IgD-negative memory B cell (primary cell): Measurements from ENCODE around the gene PCK2. TPM values are rescaled to one million over a fixed set of nuclear protein-coding genes. Genes with fewer than 3 reads are reported as not detected.
A peak's percentile ranks its signal among the peaks of the same experiment; 100 is the strongest.

Experiments used
- H3K27ac Mint-ChIP-seq, 3 donors: one replicate each; pipeline ENCODE4 v1.8.0; 2020 to 2022; ENCODE audit warnings: mild to moderate bottlenecking in 3 of 3, mixed read lengths in 3 of 3, moderate library complexity in 1 of 3
- H3K27me3 Mint-ChIP-seq: one replicate; pipeline ENCODE4 v1.8.0; 2021; ENCODE audit warnings: mixed read lengths
- H3K36me3 Mint-ChIP-seq: one replicate; pipeline ENCODE4 v1.8.0; 2020; ENCODE audit warnings: mild to moderate bottlenecking, mixed read lengths
- H3K4me1 Mint-ChIP-seq, 3 donors: one replicate each; pipeline ENCODE4 v1.8.0; 2020 to 2022; ENCODE audit warnings: mixed read lengths in 3 of 3, mild to moderate bottlenecking in 1 of 3
- H3K4me3 Mint-ChIP-seq, 4 donors: one replicate each; pipeline ENCODE4 v1.8.0; 2020 to 2022; ENCODE audit warnings: mild to moderate bottlenecking in 4 of 4, mixed read lengths in 4 of 4, moderate library complexity in 3 of 4
- H3K9me3 Mint-ChIP-seq, 3 donors: one replicate each; pipeline ENCODE4 v1.8.0; 2020 to 2021; ENCODE audit warnings: mixed read lengths in 3 of 3, mild to moderate bottlenecking in 1 of 3
- polyA plus RNA-seq: library from polyadenylated mRNA; unstranded; fragments of 300-500 nt; fragmentation: Illumina TruSeq; gene quantifications from one replicate; pipeline ENCODE4 v1.2.3, GENCODE V29; 2021

PCK2 gene
- polyA plus RNA-seq, 1 donor from 2014 or later = 50.2 TPM

DNA sequence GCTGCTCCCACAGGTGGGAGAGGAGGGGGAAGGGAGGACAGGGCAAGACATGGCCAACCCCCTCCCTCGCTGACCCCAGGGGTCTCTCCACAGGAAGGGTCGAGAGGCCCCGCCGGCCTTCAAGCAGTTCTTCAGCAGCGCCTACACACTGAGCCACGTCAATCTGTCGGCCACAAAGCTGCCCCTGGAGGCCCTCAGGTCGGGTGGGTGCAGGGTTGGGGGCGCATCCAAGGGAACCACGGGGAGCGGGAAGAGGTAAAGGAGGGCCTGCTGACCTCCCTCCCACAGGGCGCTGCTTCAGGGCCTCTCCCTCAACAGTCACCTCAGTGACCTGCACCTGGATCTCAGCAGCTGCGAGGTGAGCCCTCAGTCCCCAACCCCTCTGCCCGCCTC lies 36.2 kb upstream of the PCK2 start:
- Mint-ChIP-seq H3K27ac (peak overlapping the region in 1 of 3 donors; percentile 45), H3K4me1 (peaks cover 6 to 9% (median 8%) of the 10 kb centered on the region in 3 donors), H3K36me3 (peaks cover 7% of the 10 kb centered on the region), H3K27me3 (peaks cover 2% of the 10 kb centered on the region), H3K9me3 (no peaks in the 10 kb centered on the region), H3K4me3 (peak overlapping the region in 1 of 4 donors; percentile 24)

DNA sequence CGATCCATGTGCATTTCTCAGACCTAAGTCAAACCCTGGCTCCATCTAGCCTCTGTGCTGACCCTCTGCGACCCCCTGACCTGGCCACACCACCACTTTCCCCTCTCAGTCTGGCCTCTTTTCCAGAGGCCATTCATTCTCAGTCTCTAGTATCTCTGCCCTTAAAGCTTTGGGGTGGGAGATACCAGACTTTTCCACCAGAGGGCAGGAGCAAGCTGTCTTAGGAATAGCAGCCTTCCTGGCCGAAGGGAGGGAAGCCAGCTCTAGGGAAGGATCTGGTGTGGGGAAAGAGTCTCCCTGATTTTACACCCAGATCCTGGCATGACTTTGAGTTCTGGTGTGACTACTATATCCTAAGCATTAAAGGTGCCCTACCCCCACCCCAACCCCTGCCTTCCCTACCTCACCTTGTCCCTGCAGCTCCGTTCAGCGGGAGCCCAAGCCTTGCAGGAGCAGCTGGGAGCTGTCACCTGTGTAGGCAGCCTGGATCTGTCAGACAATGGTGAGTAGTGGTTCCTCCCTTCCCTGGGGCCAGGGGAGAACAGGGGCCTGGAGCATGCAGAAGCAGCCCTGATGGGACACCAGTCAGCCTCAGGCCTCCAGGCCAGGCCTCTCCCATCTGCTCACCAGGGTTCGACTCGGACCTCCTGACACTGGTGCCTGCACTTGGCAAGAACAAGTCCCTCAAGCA lies 35.7 kb upstream of the PCK2 start:
- Mint-ChIP-seq H3K36me3 (peaks cover 7% of the 10 kb centered on the region), H3K4me1 (peaks cover 2 to 5% (median 3%) of the 10 kb centered on the region in 3 donors), H3K4me3 (peak overlapping the region in 1 of 4 donors; percentile 24), H3K27ac (peak overlapping the region in 1 of 3 donors; percentile 45), H3K27me3 (peaks cover 2% of the 10 kb centered on the region), H3K9me3 (no peaks in the 10 kb centered on the region)

- H3K36me3 Mint-ChIP-seq = peaks cover 7% of the 10 kb centered on the region
- no peak overlapping the region for H3K4me3 Mint-ChIP-seq
- no peak overlapping the region for H3K27ac Mint-ChIP-seq
- peaks cover 2 to 5% (median 2%) of the 10 kb centered on the region in 3 donors for H3K4me1 Mint-ChIP-seq
- peaks cover 2% of the 10 kb centered on the region for H3K27me3 Mint-ChIP-seq
- H3K9me3 Mint-ChIP-seq = no peaks in the 10 kb centered on the region
Measured at GRCh38 chr14:24058951-24059475, 35.1 kb upstream of the PCK2 start.

GRCh38 chr14:24059841-24060388 lies 34.2 kb upstream of the PCK2 start:
- Mint-ChIP-seq H3K36me3 (peaks cover 7% of the 10 kb centered on the region), H3K27ac (no peak overlapping the region), H3K27me3 (peaks cover 2% of the 10 kb centered on the region), H3K4me3 (no peak overlapping the region), H3K9me3 (no peaks in the 10 kb centered on the region), H3K4me1 (peaks cover 2 to 5% (median 2%) of the 10 kb centered on the region in 3 donors)

DNA sequence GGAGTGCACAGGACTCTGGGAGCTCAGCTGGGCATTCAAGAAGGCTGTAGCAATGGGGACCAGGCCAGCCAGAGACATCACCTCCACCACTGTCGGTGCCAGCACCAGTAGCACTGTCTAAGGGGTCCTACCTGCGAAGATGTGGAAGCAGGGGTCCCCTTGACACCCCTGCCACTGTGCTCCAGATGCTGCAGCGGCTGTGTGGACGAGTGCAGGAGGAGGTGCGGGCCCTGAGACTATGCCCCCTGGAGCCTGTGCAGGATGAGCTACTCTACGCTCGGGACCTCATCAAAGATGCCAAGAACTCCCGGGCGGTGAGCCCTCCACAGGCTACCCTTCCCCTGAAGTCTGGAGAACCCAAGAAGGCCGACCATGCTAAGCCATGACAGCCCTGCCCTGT lies 33.7 kb upstream of the PCK2 start:
- H3K4me1 Mint-ChIP-seq = peaks cover 2 to 5% (median 2%) of the 10 kb centered on the region in 3 donors
- H3K36me3 Mint-ChIP-seq = peaks cover 7% of the 10 kb centered on the region
- H3K27me3 Mint-ChIP-seq = peaks cover 2% of the 10 kb centered on the region
- H3K4me3 Mint-ChIP-seq = no peak overlapping the region
- no peak overlapping the region for H3K27ac Mint-ChIP-seq
- H3K9me3 Mint-ChIP-seq = no peaks in the 10 kb centered on the region

DNA sequence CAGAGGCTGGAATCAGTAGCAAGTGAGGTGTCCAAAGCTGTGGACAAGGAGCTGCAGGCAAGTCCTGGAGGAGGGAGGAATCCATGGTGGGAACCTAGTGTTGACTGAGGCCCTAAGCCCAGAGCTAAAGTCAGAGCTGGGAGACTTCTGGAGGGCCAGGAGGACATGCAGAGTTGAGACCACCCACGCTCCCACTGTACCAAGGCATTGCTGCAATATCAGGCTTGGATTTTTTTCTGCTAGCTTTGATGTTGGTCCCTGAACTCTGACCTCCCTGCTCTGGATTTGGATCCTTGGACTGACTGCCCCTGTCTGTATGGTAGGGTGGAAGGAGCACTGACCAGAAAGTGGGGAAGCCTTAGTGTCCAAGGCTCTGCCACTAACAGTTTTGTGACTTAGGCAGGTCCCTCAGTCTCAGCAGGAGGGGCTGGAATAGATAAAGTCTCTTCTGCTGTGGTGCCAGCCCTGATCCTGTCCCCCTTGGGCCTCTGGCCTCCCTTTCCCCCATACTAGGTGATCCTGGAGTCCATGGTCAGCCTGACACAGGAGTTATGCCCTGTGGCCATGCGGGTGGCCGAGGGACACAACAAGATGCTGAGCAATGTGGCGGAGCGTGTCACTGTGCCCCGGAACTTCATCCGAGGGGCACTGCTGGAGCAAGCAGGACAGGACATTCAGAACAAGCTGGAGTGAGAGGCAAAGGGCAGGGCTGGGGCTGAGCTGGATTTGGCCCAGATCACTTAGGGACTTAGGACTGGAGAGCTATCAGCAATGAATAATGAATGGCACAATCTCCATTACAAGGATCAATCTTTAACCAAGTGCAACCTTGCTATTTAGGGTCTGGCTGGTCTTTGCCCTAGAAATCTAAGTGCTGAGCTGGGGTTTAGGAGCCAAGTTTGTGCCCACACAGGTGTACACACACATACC lies 32.9 kb upstream of the PCK2 start:
- Mint-ChIP-seq H3K4me1 (peaks cover 2 to 5% (median 2%) of the 10 kb centered on the region in 3 donors), H3K36me3 (peaks cover 7% of the 10 kb centered on the region), H3K27ac (no peak overlapping the region), H3K9me3 (no peaks in the 10 kb centered on the region), H3K4me3 (no peak overlapping the region), H3K27me3 (peaks cover 2% of the 10 kb centered on the region)

- peak overlapping the region in 1 of 4 donors; percentile 8 for H3K4me3 Mint-ChIP-seq
- no peaks in the 10 kb centered on the region for H3K9me3 Mint-ChIP-seq
- peak overlapping the region in 1 of 3 donors; percentile 89 for H3K27ac Mint-ChIP-seq
- peaks cover 2 to 5% (median 2%) of the 10 kb centered on the region in 3 donors for H3K4me1 Mint-ChIP-seq
- H3K36me3 Mint-ChIP-seq = peaks cover 4% of the 10 kb centered on the region
- H3K27me3 Mint-ChIP-seq = peaks cover 2% of the 10 kb centered on the region
Measured at GRCh38 chr14:24062216-24062980, 31.7 kb upstream of the PCK2 start.

GRCh38 chr14:24063263-24063836 lies 30.8 kb upstream of the PCK2 start:
- H3K27ac Mint-ChIP-seq = peak overlapping the region in 1 of 3 donors; percentile 89
- peaks cover 0 to 2% (median under 1%) of the 10 kb centered on the region in 3 donors for H3K4me1 Mint-ChIP-seq
- H3K9me3 Mint-ChIP-seq = no peaks in the 10 kb centered on the region
- H3K36me3 Mint-ChIP-seq = peaks cover 3% of the 10 kb centered on the region
- no peak overlapping the region for H3K4me3 Mint-ChIP-seq
- no peaks in the 10 kb centered on the region for H3K27me3 Mint-ChIP-seq

DNA sequence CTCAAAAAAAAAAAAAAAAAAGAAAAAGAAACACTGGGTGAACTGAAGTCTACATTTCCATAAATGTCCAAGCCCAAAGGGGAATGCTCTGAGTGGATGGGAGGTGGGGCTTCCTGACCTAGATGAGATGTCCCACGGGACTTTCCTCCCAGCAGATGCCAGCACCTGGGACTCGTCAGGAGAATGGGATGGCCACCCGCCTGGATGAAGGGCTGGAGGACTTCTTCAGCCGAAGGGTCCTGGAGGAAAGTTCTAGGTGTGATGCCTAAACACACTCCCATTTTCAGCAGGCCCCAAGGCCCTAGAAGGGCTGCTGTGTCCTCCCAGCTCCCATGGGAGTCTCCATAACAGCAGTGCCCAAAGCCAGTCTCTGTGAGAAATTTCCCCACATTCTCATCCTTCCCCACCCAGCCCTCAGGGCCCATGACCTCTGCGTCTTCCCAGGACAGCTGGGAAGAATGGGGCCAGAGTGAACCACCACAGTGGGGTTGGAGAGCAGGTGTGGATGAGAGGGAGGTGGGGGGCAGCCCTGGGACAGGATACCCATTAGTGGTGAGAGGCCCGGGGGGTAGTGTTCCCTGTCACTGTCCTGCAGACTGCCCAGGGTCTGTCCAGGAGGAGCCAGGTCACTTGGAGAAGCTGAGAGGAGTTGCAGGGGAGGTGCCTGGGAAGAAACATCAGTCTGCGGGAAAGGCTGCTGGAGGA lies 29.9 kb upstream of the PCK2 start:
- no peaks in the 10 kb centered on the region for H3K9me3 Mint-ChIP-seq
- H3K36me3 Mint-ChIP-seq = peaks cover 3% of the 10 kb centered on the region

DNA sequence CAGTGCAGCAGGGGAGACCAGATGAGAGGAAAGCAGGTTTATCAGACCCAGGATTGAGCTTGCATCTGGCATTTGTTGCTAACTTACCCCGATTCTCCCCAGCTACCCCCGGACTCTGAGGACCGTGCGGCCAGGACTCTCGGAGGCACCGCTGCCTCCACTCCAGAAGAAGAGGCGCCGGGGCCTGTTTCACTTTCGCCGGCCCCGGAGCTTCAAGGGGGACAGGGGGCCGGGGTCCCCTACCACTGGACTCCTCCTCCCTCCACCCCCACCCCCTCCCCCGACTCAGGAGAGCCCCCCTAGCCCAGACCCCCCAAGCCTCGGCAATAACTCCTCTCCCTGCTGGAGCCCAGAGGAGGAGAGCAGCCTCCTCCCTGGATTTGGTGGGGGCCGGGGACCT lies 29.3 kb upstream of the PCK2 start:
- Mint-ChIP-seq H3K9me3 (no peaks in the 10 kb centered on the region), H3K27me3 (no peaks in the 10 kb centered on the region), H3K4me3 (no peak overlapping the region), H3K36me3 (peaks cover 3% of the 10 kb centered on the region), H3K27ac (no peak overlapping the region), H3K4me1 (peaks cover 0 to 2% (median 0%) of the 10 kb centered on the region in 3 donors)

More for the DNA sequence above, 29.9 kb upstream of the PCK2 start:
- Mint-ChIP-seq H3K27me3 (no peaks in the 10 kb centered on the region), H3K4me1 (peaks cover 0 to 2% (median 0%) of the 10 kb centered on the region in 3 donors), H3K27ac (no peak overlapping the region), H3K4me3 (no peak overlapping the region)

DNA sequence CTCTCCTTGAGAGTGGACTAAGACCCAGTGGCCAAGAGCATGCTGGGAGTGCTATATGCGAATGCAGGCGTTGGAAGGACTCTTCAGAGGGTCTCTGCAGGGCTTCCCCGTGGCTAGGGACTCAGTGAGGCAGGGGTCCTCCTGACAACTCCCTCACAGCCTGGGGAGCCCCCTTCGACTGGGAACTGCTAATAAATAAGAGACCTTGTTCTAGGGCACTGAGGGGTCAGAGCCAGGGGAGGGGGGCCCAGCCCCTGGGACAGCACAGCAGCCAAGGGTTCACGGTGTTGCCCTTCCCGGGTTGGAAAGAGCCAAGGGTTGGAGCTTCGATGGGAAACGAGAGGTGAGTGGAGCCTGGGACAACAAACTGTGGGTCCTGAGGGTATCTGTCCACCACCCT lies 28.7 kb upstream of the PCK2 start:
- Mint-ChIP-seq H3K27me3 (no peaks in the 10 kb centered on the region), H3K36me3 (no peaks in the 10 kb centered on the region), H3K9me3 (no peaks in the 10 kb centered on the region), H3K27ac (no peak overlapping the region), H3K4me1 (peaks cover 0 to 2% (median 0%) of the 10 kb centered on the region in 3 donors), H3K4me3 (no peak overlapping the region)

- no peak overlapping the region for H3K27ac Mint-ChIP-seq
- H3K36me3 Mint-ChIP-seq = no peaks in the 10 kb centered on the region
- H3K4me1 Mint-ChIP-seq = peaks cover 0 to 2% (median 1%) of the 10 kb centered on the region in 3 donors
- H3K9me3 Mint-ChIP-seq = no peaks in the 10 kb centered on the region
- no peak overlapping the region for H3K4me3 Mint-ChIP-seq
- H3K27me3 Mint-ChIP-seq = no peaks in the 10 kb centered on the region
Measured at GRCh38 chr14:24066496-24067132, 27.5 kb upstream of the PCK2 start.
